Hypothalamus (tissue), 51 donors: ENCODE measurements around the gene BPIFB2.
A peak's percentile ranks its signal among the peaks of the same experiment; 100 is the strongest.

Source experiments
- DNase-seq, 51 donors: peaks; one replicate each; lab custom pipeline; 2025; lab: John Stamatoyannopoulos, UW

The BPIFB2 gene

DNA sequence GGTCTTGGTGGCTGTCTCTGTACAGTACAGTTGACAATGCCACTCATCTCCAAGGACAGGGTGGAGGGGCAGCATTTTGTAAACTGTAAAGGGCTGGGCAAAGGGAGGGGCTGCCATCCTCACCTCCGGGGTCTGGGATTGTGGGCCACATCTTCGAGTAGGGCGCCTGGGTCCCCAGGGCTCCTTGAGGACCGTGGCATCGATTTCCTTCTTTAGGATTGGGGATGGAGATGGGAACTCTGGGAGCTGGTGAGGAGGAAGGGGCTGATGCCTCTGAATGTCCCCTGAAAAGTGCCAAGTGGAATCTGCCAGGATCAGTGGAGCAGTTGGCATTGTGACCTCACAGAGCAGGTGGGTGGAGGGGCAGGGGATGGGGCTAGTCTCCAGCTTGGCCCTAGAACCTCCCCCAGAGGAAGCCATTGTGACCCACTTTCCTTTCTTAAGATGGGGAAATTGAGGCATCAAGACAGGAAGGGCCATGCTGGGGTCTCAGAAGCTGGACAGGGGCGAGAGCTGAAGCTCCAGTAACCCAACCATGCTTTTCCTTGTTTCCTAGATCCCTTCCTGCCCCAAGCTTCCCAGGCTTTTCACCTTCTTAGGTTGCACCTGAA is 3.3 kb upstream of the BPIFB2 start, which contains the start of gene SUN5:
Gene SUN5, minus strand, starts transcription at position 293 of the 611 bp plus-strand sequence. Its CDS starts 93 bp downstream, at position 200.
- no peak for DNase-seq

DNA sequence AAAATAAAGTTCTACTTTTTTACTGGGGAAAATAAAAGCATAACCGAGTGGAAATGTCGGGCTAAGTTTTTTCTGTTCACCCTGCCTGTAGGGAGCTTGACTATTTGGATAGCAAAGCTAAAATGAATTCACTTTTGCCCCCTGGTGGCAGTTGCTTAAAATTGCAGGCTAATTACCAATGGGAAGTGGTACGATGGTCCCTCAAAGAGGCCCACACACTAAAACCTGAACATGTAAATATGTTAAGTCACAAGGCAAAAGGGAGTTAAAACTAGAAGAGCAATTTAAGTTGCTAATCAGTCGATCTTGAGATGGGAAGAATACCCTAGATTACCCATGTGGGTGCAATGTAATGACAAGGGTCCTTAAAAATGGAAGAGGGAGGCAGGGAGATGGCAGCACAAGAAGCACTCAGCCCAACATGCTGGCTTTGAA is 2.4 kb upstream of the BPIFB2 start:
- DNase-seq = no peak

DNA sequence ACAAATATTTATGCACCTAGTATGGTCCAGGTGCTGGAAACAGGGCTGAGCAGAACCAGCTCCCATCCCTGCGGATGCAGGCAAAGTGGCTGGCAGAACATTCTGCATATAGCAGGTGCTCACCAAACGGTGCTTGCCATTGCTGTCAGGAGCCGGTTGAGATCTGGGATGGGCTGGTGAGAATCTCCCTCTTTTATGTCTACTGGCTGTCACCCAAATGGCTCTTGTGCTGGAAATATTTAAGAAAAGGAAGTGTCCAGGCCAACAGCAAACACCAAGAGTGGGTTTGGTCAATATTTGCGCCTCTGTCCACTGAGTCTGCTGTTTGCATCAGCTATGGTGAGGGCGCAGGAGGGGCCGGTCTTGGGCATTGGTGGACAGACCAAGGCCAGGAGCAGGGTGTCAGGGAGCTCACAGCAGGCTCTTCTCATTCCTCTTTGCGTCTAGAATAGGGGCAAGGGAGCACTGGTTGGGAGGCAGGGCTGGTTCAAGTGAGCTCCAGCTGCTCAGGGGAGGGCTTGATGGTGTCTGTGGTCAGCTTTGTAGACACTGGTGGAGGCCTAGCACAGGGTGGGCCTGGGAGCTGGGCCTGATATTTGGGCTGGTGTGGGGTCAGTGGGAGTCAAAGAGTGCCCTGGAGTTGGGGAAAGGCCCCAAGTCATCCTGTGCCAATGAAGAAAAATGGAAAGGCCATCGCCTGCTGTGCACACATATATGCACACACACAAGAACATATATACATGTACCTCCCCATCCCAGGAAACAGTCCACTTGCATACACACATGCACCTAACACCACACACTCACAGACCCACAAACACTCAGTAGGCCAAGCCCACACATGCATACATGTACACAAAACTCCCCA is 1.4 kb upstream of the BPIFB2 start:
- no peak for DNase-seq

DNA sequence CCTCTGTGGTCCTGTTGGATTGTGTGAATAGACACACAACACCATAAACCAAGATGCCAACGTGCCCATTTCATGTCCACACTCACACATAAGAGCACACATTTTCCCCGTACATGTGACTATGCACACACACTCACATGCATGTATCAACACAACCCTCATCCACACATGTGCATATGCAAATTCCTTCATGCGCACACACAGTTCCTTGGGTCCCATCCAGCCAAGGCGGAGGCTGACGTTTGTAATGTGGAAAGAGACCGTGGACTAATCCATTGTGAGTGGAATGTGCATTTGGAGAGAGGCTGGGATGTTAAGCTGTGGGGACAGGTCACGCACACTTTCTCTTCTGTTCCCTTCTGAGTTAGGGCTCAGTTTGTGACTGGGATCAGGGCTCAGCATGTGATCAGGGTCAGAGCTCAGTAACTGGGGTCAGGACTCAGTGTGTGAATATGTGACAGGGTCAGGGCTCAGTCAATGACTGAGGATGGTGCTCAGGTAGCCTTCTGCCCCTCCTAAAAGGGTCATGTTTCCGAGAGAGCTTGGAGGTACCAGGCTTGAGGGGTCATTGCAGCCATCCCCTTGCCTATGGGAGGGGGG is 628 bp upstream of the BPIFB2 start:
- no peak for DNase-seq

DNA sequence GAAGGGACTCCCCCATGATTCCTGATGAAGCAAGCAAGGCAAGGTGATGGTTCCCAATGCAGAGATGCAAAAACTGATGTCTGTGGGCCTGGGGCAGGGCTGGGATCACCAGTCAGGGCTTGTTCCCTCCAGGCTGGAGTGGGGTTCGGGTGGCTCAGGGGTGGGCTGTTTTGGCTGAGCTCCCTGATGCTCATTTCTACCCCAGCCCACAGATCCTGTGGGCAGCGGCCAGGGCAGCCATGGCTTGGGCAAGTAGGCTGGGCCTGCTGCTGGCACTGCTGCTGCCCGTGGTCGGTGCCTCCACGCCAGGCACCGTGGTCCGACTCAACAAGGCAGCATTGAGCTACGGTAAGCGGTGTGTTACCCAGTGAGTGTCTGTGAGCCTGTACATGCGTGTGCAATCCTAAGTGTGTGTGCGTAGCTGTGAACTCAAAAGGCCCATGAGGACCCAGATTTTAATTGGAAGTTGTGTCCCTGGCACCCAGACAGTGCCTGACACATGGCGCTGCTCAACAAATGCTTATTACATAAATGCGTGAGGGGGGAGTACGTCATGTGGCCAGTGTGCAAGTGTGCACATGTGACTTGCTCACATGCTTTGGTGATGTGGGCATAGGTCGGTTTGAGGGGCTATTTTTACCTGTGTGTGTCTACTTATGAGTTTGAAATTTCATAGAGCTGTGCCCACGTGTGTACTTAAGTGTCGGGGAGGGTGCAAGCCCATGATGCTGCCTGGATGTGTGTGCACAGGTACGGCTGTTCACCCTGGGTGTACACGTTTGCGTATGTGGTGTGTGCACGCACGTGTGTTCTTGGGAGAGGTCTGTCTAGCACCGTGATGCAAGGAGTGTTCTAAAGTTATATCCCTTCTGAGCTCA is 1.1 kb downstream of the BPIFB2 start:
- DNase-seq = no peak

DNA sequence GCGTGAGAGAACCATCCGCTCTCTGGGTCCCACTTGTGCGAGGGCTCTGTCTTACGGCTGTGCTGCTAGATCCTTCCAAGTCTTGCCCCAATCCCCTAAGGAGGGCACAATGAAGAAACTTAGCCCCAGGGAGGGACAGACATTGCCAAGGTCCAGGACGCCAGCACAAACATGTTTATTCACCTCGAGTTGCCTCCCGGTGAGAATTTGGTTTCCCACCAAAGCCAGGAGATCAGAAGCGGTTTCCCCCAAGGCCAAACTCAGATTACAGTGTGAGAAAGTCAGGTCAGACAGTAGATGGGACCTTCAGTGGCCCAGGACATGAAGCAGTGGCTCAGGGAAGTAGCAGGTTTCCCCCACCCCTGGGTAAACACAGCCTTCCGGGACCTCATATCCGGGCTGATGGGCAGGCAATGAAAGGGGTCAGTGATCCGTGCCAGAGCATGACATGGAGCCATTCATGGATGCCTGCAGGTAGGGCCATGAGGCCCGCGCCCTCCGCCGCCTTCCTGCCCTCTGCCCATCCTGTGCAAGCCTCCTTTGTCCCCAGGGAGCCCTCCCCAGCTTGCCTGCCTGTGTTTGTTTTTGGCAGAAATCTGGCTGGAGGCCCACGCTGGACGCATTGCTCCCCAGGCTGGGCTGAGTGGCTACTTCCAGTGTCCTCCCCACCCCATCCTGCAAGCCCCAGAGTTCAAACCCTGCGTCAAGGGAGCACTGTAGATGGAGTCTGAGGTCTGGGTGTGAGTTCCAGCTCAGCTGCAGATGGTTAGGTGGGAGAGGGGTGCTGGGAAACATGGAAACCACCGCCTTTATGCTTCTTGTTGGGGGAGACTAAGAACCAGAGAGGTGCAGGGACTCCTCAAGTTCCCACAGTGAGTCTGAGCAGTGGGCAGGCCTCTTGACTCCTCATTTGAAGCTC is 2.0 kb downstream of the BPIFB2 start:
- DNase-seq = peak in 1 of 51 donors; percentile 16

DNA sequence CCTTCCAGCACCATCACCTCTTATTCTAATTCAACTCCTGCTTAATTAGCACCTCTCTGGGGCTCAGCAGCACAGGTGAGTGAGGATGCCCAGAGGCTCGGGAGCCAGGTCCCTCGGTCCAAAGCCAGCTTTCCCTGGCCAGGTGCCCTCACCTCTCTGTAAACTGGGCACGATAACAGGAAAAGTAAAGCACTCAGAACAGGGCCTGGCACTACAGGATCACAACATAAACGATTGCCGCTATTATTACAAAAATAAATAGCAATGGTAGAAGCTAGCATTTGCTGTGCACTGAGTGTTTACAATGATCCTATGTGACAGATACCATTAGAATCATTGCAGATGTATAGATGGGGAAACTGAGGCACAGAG is 2.6 kb downstream of the BPIFB2 start:
- no peak for DNase-seq

DNA sequence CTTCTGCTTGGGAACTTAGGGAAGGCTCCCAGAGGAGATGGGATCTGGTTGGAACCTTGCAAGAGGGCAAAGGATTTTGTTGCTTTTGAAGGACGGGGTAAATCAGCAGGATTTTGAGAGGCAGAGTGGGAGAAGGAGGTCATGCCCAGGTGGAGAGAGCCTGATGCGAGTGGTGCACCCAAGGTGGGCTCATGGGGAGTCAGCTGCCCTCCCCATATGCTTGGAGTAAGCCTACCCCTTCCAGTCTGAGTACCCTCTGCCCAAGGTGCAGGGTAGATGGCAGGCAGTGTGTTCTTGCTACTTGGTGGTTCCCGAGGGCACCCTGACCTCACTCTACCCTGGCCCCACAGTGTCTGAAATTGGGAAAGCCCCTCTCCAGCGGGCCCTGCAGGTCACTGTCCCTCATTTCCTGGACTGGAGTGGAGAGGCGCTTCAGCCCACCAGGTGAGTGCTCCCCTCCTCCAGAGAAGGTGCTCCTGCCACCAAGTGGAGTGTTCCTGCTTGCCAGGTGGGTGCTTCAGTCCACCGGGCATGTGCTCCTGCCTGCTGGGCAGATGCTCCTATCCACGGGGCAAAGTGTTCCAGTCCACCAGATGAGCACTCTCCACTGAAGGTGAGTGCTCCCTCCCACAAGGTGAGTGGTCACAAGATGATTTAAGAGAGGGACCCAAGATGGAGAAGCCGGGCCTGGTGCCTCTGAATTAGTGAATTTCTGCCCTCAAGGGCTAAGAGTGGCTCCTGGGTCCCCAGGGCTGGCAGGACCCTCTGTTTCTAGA is 3.4 kb downstream of the BPIFB2 start:
- no peak for DNase-seq

DNA sequence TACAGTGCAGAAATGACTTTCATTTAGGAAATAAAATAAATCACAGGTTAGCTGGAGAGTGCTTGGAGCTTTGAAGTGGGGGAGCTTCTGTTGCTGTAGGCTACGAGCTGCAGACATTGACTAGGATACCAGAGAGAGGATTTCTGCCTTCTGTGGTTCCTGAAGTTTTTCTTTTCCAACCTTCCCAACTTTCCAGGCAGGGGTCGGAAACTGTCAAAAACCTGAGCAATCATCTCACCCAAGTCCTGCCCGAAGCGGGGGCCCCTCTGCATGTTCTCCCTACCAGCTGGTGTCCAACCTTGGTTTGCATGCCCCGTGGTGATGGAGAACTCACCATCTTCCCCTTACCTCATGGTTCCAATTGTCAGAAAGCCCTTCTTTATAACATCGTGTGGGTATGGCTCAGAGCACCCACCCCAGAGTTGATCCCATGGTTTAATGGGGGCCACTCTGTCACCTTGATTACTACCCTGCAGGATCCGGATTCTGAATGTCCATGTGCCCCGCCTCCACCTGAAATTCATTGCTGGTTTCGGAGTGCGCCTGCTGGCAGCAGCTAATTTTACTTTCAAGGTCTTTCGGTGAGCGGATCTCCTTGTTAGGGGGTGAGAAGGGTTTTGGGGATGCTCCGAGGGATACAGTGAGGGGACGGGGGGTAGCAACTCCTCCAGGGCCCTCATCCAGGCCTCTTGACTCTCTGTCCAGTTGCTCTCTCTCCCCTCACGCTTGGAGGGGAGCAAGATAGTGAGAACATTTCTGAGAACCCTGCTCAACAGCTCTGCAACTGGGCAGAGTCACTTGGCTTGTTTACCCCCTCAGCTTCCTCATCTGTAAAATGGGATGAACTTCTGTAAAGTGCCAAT is 5.1 kb downstream of the BPIFB2 start:
- no peak for DNase-seq

DNA sequence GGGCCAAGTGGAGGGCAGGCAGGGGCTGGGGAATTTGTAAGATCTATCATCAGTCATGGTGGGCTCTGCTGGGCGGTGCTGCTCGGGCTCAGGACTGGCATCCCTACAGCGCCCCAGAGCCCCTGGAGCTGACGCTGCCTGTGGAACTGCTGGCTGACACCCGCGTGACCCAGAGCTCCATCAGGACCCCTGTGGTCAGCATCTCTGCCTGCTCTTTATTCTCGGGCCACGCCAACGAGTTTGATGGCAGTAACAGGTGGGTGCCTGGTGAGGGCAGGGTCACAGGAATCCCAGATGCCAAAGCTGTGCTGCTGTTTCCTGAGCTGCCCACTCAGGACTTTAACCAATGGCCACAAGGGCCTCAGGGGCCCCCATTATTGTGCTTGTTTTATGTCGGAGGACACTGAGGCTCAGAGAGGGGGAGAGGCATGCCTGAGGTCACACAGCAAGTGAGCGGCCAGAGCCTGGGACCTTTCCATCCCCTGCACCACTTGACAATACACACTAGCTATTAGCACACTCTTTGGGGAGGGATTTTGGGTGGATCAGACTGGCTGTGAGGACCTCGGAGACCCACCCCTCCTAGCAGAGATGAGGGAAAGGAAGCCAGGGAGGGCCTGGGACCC is 6.3 kb downstream of the BPIFB2 start:
- DNase-seq = no peak

DNA sequence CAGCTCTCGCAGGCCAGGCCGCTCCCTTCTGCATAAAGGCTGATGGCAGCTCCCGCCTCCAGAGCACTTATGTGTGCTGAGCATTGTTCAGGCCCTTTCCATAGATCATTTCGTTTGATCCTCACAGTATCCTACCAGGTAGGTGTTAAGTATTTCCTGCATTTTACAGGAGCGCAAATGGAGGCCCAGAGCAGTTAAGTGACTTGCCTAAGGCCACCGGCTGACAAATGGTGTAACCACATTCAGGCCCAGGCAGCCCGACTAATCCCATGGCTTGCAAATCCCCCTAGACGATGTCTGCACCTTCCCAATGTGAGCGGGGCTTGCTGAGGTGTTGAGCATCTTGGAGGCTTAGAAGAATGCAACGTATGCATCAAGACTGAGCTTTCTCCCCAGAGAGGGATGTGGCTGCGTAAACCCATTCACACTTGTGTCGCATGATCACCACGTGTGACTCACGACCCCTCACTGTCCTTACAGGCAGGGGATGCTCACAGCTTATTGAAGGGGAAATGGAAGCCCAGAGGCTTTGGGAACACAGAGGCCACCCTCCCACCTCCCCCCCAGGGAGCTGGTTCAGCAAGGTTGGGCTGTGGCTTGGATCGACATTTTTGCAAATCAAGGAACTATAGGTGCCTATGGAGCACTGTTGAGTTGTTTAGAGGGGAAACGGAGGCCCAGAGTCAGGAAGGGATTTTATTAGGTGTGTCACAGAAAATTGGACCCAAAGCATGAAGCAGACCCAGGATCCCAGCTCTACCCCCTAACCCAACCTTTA is 7.0 kb downstream of the BPIFB2 start:
- DNase-seq = no peak

DNA sequence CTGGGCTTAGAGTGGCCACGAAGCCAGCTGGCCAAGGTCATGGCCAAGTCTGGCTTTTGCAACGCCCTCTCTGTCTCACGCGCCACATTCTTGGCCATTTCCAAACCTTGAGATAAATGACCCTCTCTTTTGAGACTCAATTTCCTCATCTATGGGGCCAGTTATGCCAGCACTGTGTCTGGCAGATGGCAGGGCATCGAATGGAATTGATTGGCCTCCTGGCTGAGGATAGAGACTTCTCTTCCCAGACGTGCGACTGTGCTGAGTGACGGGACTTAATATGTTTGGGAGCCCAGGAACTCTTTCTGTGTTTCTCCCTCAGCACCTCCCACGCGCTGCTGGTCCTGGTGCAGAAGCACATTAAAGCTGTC is 7.6 kb downstream of the BPIFB2 start:
- DNase-seq = no peak

DNA sequence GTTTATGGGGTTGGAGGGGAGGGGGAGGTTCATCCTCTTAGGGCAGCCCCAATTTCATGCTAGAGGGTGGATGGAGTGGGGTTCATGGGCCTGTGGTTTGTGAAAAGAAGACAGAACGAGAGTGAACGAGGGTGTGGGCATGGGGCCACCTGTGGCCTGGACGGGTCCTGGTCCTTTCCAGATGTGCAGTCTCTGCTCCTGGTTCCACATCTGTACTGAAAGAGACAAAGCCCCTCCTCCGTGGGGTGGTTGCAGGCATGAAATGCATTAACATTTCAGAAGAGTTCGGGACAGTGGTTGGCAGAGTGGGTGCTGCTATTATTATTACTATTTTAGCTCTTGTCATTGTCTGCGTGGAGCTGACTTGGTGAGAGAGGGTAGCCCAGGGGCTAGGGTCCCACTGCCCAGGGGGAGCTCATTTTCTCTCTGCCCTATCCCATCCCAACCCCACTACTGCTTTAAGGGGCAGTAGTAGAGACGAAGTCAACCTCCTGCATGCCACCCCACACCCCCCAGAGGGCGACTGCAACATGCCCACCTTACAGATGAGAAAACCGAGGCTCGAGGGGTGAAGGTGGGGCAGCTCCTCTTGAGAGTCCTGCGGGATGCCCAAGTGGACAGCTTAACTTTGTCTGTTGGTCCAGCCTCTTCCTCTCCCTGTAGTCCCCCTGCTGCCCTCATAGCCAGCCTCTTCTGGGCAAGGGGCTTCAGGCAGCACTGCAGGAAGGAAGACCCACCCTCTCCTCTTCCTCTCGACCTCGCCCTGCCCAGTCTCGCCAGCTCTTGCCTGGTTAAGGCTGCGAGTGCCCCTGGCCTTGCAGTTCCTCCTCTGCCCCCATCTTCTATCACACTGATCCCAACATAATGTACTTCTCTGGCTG is 8.4 kb downstream of the BPIFB2 start:
- no peak for DNase-seq

DNA sequence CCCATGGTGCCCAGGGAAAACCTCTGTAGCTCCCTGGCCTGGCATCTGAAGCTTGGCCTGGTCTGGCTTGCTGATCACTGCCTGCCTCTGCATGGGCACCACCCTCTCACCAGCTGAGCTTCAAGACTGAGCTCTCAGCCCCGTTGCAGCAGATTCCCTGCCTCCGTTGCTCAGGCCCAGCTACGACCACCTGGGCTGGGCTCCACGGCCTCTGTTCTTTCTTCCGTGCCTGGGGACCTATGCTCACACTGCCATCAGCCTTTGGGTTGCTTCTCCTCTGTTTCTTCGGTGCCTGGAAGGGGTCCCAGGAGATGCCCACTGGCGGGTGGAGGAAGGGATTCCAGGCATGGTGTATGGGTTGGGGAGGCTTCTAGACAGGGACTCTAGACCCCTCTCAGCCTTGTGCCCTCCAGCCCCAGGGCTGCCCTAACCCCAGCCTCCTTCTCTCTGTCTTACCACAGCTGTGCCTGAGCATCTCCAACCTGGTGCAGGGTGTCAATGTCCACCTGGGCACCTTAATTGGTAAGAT is 9.1 kb downstream of the BPIFB2 start:
- no peak for DNase-seq

DNA sequence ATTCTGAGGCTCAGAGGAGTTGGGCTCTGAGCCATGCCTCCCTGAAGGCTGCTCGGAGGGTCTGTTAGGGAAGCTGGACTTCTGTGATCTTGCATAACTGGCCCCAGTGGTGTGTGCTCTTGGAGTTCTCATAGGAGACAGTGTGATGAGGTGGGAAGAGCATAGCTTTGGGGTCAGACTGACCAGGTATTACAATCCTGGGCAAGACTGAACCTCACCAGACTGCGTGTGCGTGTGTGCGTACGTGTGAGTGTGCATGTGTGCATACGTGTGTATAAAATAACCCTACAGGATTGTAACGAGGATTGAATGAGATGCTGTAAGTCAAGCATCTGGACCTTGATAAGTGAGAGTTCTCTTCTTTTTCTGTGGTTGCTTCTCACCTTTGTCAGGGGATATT is 10.0 kb downstream of the BPIFB2 start:
- DNase-seq = no peak
